Measurements from ENCODE around the gene PLCH1.

DNA sequence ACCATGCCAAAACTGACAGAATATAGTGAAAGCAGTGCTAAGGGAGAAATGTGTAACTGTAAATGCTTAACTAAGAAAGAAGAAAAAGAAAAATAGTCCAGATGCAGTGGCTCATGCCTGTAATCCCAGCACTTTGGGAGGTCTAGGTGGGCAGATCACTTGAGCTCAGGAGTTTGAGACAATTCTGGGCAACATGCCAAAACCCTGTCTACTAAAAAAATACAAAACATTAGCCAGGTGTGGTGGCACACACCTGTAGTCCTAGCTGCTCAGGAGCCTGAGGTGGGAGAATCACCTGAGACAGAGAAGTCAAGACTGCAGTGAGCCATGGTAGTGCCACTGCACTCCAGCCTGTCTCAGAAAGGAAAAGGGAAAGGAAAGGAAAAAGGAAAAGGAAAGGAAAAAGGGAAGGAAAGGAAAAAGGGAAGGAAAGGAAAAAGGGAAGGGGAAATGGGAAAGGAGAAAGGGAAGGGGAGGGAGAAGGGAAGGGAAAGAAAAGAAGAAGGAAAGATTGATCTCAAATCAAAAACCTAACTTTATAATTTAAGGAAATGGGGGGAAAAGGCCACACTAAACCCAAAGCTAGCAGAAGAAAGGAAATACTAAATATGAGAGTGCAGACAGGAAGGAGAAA, 40.9 kb upstream of the PLCH1 start:
- TF ChIP-seq, protein P1, sequence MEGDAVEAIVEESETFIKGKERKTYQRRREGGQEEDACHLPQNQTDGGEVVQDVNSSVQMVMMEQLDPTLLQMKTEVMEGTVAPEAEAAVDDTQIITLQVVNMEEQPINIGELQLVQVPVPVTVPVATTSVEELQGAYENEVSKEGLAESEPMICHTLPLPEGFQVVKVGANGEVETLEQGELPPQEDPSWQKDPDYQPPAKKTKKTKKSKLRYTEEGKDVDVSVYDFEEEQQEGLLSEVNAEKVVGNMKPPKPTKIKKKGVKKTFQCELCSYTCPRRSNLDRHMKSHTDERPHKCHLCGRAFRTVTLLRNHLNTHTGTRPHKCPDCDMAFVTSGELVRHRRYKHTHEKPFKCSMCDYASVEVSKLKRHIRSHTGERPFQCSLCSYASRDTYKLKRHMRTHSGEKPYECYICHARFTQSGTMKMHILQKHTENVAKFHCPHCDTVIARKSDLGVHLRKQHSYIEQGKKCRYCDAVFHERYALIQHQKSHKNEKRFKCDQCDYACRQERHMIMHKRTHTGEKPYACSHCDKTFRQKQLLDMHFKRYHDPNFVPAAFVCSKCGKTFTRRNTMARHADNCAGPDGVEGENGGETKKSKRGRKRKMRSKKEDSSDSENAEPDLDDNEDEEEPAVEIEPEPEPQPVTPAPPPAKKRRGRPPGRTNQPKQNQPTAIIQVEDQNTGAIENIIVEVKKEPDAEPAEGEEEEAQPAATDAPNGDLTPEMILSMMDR (IDR thresholded peaks at IDR 0.05; ENCODE audit: low read depth, low read length), result no peak
- TF ChIP-seq EZH2phosphoT487 (IDR thresholded peaks at IDR 0.05; ENCODE audit: low read depth), result no peak
